ENCODE measurements around the gene MEF2D. TPM values are rescaled to one million over a fixed set of nuclear protein-coding genes. Genes with fewer than 3 reads are reported as not detected.

The MEF2D gene
- total RNA-seq, 4 donors from 2014 or later: 61.7 to 73.5 (median 67.1) TPM

GRCh38 chr1:156440654-156441437 lies 59.7 kb downstream of the MEF2D start:
- H3K27ac ChIP-seq: no peak overlapping the region
- H3K27me3 ChIP-seq: peaks cover 96% of the 10 kb centered on the region
- no peak for DNase-seq (ENCODE audit: low spot score in 2 of 2)

GRCh38 chr1:156439777-156440183 lies 60.8 kb downstream of the MEF2D start:
- H3K4me1 ChIP-seq: peaks cover 20% of the 10 kb centered on the region
- WGBS: 15% methylated on average over 14 of the region's 14 CpGs
- no peak for TF ChIP-seq CTCF (IDR thresholded peaks at IDR 0.05)
- no peak for TF ChIP-seq POLR2A (IDR thresholded peaks at IDR 0.05)
- no peak for TF ChIP-seq EP300 (IDR thresholded peaks at IDR 0.05)
- no peak for TF ChIP-seq POLR2AphosphoS5 (IDR thresholded peaks at IDR 0.05)
- no peaks in the 10 kb centered on the region for H3K36me3 ChIP-seq
- no peak for DNase-seq (ENCODE audit: low spot score in 2 of 2)
- H3K27me3 ChIP-seq: peaks cover 100% of the 10 kb centered on the region
- no peak overlapping the region for H3K4me3 ChIP-seq
- no peak overlapping the region for H3K27ac ChIP-seq
- H3K9me3 ChIP-seq: no peaks in the 10 kb centered on the region

More at GRCh38 chr1:156440654-156441437, 59.7 kb downstream of the MEF2D start:
- TF ChIP-seq POLR2AphosphoS5 (IDR thresholded peaks at IDR 0.05): no peak
- no peak for TF ChIP-seq CTCF (IDR thresholded peaks at IDR 0.05)
- no peak for TF ChIP-seq EP300 (IDR thresholded peaks at IDR 0.05)
- 35% methylated on average over 9 of the region's 9 CpGs for WGBS
- H3K36me3 ChIP-seq: no peaks in the 10 kb centered on the region
- H3K4me3 ChIP-seq: no peak overlapping the region
- peaks cover 15% of the 10 kb centered on the region for H3K4me1 ChIP-seq
- H3K9me3 ChIP-seq: no peaks in the 10 kb centered on the region

- peaks cover 100% of the 10 kb centered on the region for H3K27me3 ChIP-seq
- H3K4me1 ChIP-seq: peaks cover 20% of the 10 kb centered on the region
- H3K9me3 ChIP-seq: no peaks in the 10 kb centered on the region
- DNase-seq (ENCODE audit: low spot score in 2 of 2): no peak
- no peaks in the 10 kb centered on the region for H3K36me3 ChIP-seq
- TF ChIP-seq POLR2A (IDR thresholded peaks at IDR 0.05): no peak
- TF ChIP-seq POLR2AphosphoS5 (IDR thresholded peaks at IDR 0.05): no peak
- TF ChIP-seq CTCF (IDR thresholded peaks at IDR 0.05): no peak
- TF ChIP-seq EP300 (IDR thresholded peaks at IDR 0.05): no peak
- 21% methylated on average over 11 of the region's 11 CpGs for WGBS
- no peak overlapping the region for H3K27ac ChIP-seq
- no peak overlapping the region for H3K4me3 ChIP-seq
These were observed 61.4 kb downstream of the MEF2D start for GRCh38 chr1:156439036-156439776.

GRCh38 chr1:156438278-156438987 lies 62.1 kb downstream of the MEF2D start:
- peaks cover 20% of the 10 kb centered on the region for H3K4me1 ChIP-seq
- 44% methylated on average over 7 of the region's 7 CpGs for WGBS

More at GRCh38 chr1:156438278-156438987, 62.1 kb downstream of the MEF2D start:
- no peak overlapping the region for H3K27ac ChIP-seq
- no peak for TF ChIP-seq CTCF (IDR thresholded peaks at IDR 0.05)
- no peak overlapping the region for H3K4me3 ChIP-seq
- DNase-seq (ENCODE audit: low spot score in 2 of 2): no peak
- no peaks in the 10 kb centered on the region for H3K36me3 ChIP-seq
- peaks cover 100% of the 10 kb centered on the region for H3K27me3 ChIP-seq
- H3K9me3 ChIP-seq: no peaks in the 10 kb centered on the region

All from suprapubic skin (tissue), 4 donors.